D721Med (cell line): ENCODE measurements around the gene BCKDHA.

ENCODE experiments used
- DNase-seq: peaks from one replicate; pipeline ENCODE4 v3.0.0; 2011; ENCODE audit warnings: low spot score; ENCODE audit not compliant: insufficient read length
- FAIRE-seq: peaks from 2 replicates; lab custom pipeline; 2011; peaks lifted over from hg19 to GRCh38; lab: Jason Lieb, UNC
- TF ChIP-seq, protein P1 (sequence below): IDR thresholded peaks from 2 replicates; pipeline ENCODE4 v1.5.1; 2012; ENCODE audit warnings: mild to moderate bottlenecking, control low read depth; ENCODE audit not compliant: insufficient read depth; ENCODE audit errors: missing control alignments

Gene BCKDHA

DNA sequence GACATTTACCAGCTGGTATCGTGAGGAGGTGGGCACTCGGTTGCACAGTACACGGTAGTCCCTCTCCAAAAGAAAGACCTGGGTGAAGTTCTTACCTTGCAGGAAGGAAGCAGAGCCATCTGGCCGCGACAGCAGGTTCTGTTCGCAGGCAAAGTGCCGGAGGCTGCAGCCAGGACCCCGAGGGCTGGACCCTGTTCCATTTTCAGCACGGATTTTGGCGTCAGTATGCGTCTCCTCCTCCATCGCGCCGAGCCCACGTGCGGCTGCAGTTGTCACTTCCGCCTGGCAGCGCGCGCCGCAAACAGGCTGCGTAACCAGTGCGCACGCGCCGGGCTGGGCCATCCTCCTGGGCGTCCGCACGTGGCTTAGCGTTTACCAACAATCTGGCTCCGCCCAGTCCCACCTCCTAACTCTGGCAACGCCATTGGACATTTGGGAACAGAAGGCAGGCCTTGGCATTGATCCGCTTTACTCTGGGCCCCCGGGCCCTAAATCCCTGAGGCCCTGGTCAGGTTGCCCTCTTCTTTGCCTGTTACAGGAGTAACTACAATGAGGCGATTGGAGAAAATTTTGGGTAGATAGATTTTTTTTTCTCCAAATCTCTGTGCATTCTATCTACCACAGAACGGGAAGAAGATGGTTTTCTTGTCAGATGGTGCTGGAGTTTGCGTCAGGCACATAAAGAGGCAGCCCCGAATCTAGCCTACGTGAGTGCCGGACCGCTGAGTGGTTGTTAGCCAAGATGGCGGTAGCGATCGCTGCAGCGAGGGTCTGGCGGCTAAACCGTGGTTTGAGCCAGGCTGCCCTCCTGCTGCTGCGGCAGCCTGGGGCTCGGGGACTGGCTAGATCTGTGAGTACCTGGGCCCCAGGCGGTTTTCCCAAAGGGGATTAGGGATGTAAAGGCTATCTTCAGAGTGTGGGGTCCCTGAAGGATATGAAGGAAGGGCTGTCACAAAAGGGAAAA lies at the start of gene BCKDHA, which contains the start of gene EXOSC5:
Gene BCKDHA, plus strand, starts transcription at position 733 of the 964 bp plus-strand sequence. Its CDS starts 10 bp downstream, at position 743.
Gene EXOSC5, minus strand, starts transcription at position 274 of the 964 bp plus-strand sequence. Its CDS starts 31 bp downstream, at position 243.
- TF ChIP-seq, protein P1, sequence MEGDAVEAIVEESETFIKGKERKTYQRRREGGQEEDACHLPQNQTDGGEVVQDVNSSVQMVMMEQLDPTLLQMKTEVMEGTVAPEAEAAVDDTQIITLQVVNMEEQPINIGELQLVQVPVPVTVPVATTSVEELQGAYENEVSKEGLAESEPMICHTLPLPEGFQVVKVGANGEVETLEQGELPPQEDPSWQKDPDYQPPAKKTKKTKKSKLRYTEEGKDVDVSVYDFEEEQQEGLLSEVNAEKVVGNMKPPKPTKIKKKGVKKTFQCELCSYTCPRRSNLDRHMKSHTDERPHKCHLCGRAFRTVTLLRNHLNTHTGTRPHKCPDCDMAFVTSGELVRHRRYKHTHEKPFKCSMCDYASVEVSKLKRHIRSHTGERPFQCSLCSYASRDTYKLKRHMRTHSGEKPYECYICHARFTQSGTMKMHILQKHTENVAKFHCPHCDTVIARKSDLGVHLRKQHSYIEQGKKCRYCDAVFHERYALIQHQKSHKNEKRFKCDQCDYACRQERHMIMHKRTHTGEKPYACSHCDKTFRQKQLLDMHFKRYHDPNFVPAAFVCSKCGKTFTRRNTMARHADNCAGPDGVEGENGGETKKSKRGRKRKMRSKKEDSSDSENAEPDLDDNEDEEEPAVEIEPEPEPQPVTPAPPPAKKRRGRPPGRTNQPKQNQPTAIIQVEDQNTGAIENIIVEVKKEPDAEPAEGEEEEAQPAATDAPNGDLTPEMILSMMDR = no peak
- FAIRE-seq = no peak
- peak; percentile 90 for DNase-seq

DNA sequence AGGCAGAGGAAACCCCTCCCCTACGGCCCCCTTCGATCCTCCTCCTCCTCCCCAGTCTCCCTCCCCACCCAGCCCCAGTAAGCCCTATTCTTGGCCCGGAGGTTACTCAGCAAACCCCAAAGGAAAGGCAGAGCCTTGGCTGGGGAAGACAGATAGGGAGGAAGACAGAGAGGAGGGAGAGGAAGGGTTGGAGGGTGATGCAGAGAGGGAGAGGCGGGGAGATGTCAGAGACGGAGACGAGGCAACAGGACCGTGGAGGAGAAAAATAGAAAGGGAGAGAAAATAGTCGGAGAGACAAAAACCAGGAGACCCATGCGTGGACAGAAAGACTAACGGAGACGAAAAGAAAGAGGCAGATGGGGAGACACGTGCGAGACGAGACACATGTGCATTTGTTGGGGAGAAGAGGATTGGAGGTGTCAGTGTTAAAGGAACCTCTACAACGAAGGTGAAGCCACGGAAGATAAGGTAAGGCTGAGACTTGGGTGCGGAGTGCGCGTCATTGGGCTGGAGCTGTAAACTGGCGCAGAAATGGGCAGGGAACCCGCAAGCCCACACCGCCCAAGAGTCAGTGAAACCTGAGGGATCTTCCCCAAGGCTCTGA lies 46.8 kb upstream of the BCKDHA start:
- no peak for FAIRE-seq
- DNase-seq = no peak
- TF ChIP-seq, protein P1 = no peak

GRCh38 chr19:41351339-41352245 lies 46.0 kb upstream of the BCKDHA start:
- no peak for FAIRE-seq
- TF ChIP-seq, protein P1 = no peak
- DNase-seq = no peak

DNA sequence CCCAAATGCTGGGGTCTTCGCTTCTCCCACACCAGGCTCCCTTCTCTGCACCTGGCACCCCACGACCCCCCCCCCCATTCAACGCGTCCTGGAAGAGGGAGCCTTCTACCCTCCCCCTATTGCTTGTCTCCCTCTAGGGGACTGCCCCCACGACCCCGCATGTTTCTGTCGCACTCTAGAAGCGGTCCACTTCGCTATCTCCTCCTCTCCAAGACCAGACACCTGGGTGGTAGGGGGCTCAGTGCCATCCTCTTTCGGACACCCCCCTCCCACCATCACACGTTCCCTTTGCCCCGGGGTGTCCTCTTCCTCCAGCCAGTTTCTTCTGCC lies 45.4 kb upstream of the BCKDHA start:
- FAIRE-seq = no peak
- DNase-seq = no peak
- TF ChIP-seq, protein P1 = no peak

- FAIRE-seq (no peak), DNase-seq (no peak)
- TF ChIP-seq, protein P1 = peak; percentile 29
Observed at GRCh38 chr19:41352609-41353465, 44.8 kb upstream of the BCKDHA start.
